OCI-LY1 (cell line): ENCODE measurements around the gene DGCR8.

Experiments
- H2AFZ ChIP-seq: fragments of 200-600 bp; sonication (generic), shearing (Covaris generic); 2 replicates; pipeline ENCODE4 v1.6.0; 2014; ENCODE audit warnings: antibody characterized with exemption, mild to moderate bottlenecking, low read length
- H3F3A ChIP-seq: fragments of 200-600 bp; sonication (generic), shearing (Covaris generic); 2 replicates; pipeline ENCODE4 v1.6.0; 2014; ENCODE audit warnings: mild to moderate bottlenecking, antibody characterized with exemption, low read length, moderate library complexity; ENCODE audit not compliant: insufficient read depth
- H3K27ac ChIP-seq: fragments of 200-600 bp; sonication (generic); 2 replicates; pipeline ENCODE4 v1.5.1; 2014; ENCODE audit warnings: low read length, mixed run types, mild to moderate bottlenecking, low read depth; ENCODE audit not compliant: poor library complexity, severe bottlenecking
- H3K27me3 ChIP-seq: fragments of 200-600 bp; sonication (generic); 2 replicates; pipeline ENCODE4 v1.6.0; 2014; ENCODE audit warnings: antibody characterized with exemption, mild to moderate bottlenecking, low read length, moderate library complexity; ENCODE audit not compliant: insufficient read depth
- H3K36me3 ChIP-seq: fragments of 200-600 bp; sonication (generic); 2 replicates; pipeline ENCODE4 v1.6.1; 2014; ENCODE audit warnings: mild to moderate bottlenecking, antibody characterized with exemption, low read length, moderate library complexity, mixed read lengths; ENCODE audit not compliant: insufficient read depth
- H3K4me1 ChIP-seq: fragments of 200-600 bp; sonication (generic); 2 replicates; pipeline ENCODE4 v1.5.1; 2014; ENCODE audit warnings: mild to moderate bottlenecking, low read length, moderate library complexity; ENCODE audit not compliant: insufficient read depth, severe bottlenecking
- H3K4me2 ChIP-seq: fragments of 200-600 bp; sonication (generic), shearing (Covaris generic); 2 replicates; pipeline ENCODE4 v1.6.1; 2014; ENCODE audit warnings: low read length
- H3K4me3 ChIP-seq: fragments of 200-600 bp; sonication (generic); 2 replicates; pipeline ENCODE4 v1.5.1; 2014; ENCODE audit warnings: low read length, low read depth, mild to moderate bottlenecking, mixed read lengths; ENCODE audit not compliant: poor library complexity, severe bottlenecking
- H3K79me2 ChIP-seq: fragments of 200-600 bp; shearing (Covaris generic); 2 replicates; pipeline ENCODE4 v1.6.1; 2016; ENCODE audit warnings: mixed run types, low read length, mixed read lengths; ENCODE audit not compliant: insufficient read depth
- H3K9ac ChIP-seq: fragments of 200-600 bp; sonication (generic), shearing (Covaris generic); 2 replicates; pipeline ENCODE4 v1.6.1; 2014; ENCODE audit warnings: mild to moderate bottlenecking, low read length, mixed read lengths
- H3K9me2 ChIP-seq: fragments of 200-600 bp; sonication (generic), shearing (Covaris generic); 2 replicates; pipeline ENCODE4 v1.6.1; 2014; ENCODE audit warnings: low read depth, mild to moderate bottlenecking, low read length, mixed read lengths
- H3K9me3 ChIP-seq: fragments of 200-600 bp; shearing (Covaris generic); 2 replicates; pipeline ENCODE4 v1.6.1; 2014; ENCODE audit warnings: low read length, mixed read lengths
- H4K20me1 ChIP-seq: fragments of 200-600 bp; sonication (generic), shearing (Covaris generic); 2 replicates; pipeline ENCODE4 v1.6.0; 2016; ENCODE audit warnings: mild to moderate bottlenecking, low read length; ENCODE audit not compliant: insufficient read depth
- EZH2 ChIP-seq: fragments of 200-600 bp; sonication (generic), shearing (Covaris generic); IDR thresholded peaks from 2 replicates; pipeline ENCODE4 v1.8.0; 2017; ENCODE audit warnings: borderline replicate concordance, mixed run types, mild to moderate bottlenecking, antibody characterized with exemption, low read length, moderate library complexity, mixed read lengths
- TF ChIP-seq, protein P1 (sequence below): fragments of 200-600 bp; sonication (generic), shearing (Covaris generic); IDR thresholded peaks from 2 replicates; pipeline ENCODE4 v1.5.1; 2017; ENCODE audit warnings: mild to moderate bottlenecking, antibody characterized with exemption, low read length, moderate library complexity, mixed read lengths

DGCR8 gene

DNA sequence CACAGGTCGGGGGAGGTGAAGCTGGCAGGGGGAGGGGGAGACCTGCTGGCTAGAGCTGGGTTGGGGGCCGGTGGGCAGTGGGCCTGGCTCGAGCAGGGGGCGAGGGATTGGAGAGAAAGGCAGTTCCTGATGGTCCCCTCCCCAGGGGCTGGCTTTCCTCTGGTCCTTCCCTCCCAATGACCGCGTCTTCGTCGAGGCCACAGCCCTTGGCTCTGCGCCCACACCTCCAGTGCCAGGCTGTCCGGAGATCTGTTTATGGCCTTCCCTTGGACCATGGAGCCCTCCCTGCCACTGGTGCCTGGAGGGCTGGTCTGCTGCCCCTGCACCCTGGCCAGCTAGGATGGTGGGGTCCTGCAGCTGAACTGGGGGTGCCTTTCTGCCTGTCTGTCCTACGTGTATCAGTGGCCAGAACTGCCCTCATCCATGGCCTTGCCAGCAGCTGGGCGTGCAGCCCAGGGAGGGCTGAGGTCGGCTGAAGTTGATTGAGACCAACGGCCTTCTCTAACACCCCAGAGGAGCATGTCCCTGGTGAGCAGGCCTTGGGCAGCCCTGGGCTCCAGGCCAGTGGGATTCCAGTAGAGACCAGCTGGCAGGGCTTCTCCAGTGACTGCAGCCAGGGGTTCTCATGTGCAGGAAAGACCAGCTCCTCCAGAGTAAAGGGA, 46.9 kb upstream of the DGCR8 start:
- H3K79me2 ChIP-seq = no peaks in the 10 kb centered on the region
- TF ChIP-seq, protein P1, sequence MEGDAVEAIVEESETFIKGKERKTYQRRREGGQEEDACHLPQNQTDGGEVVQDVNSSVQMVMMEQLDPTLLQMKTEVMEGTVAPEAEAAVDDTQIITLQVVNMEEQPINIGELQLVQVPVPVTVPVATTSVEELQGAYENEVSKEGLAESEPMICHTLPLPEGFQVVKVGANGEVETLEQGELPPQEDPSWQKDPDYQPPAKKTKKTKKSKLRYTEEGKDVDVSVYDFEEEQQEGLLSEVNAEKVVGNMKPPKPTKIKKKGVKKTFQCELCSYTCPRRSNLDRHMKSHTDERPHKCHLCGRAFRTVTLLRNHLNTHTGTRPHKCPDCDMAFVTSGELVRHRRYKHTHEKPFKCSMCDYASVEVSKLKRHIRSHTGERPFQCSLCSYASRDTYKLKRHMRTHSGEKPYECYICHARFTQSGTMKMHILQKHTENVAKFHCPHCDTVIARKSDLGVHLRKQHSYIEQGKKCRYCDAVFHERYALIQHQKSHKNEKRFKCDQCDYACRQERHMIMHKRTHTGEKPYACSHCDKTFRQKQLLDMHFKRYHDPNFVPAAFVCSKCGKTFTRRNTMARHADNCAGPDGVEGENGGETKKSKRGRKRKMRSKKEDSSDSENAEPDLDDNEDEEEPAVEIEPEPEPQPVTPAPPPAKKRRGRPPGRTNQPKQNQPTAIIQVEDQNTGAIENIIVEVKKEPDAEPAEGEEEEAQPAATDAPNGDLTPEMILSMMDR = no peak
- no peak for TF ChIP-seq EZH2

DNA sequence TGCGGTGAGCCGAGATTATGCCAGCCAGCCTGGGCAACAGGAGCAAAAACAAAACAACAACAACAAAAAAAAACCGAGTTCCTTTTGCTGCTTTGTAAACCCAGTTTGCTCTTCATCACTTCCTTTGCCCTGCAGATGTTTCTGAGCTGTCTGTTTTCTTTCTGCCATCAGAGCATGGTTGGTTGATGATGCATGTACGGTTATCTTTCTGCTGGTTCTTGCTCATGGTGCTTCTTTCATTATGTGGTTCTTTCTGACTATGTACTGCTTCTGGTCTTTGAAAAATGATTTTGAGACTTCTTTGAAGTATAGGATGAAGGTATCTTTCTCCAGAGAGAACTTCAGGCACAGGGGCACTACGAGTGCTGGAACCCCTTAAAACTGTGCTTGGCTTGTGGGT, 45.9 kb upstream of the DGCR8 start:
- Histone ChIP-seq H3K9me3 (peaks cover 6% of the 10 kb centered on the region; the same call in 1 of the 2 replicates), H3K4me1 (peaks cover 30% of the 10 kb centered on the region), H3F3A (no peaks in the 10 kb centered on the region), H3K9ac (no peak overlapping the region), H3K27me3 (no peaks in the 10 kb centered on the region), H3K9me2 (no peaks in the 10 kb centered on the region), H2AFZ (no peak overlapping the region), H3K79me2 (no peaks in the 10 kb centered on the region), H3K4me2 (no peak overlapping the region), H3K4me3 (no peak overlapping the region), H3K36me3 (peaks cover 8% of the 10 kb centered on the region), H3K27ac (peak overlapping the region; percentile 73), H4K20me1 (no peaks in the 10 kb centered on the region)
- TF ChIP-seq EZH2 = no peak
- TF ChIP-seq, protein P1 = no peak

More for the DNA sequence above, 46.9 kb upstream of the DGCR8 start:
- Histone ChIP-seq H3K27ac (peak overlapping the region; percentile 73), H4K20me1 (no peaks in the 10 kb centered on the region), H3K9me3 (peaks cover 6% of the 10 kb centered on the region; the same call in 1 of the 2 replicates), H3K36me3 (peaks cover 8% of the 10 kb centered on the region), H3K4me2 (no peak overlapping the region), H2AFZ (no peak overlapping the region), H3K9me2 (no peaks in the 10 kb centered on the region), H3F3A (no peaks in the 10 kb centered on the region), H3K4me3 (no peak overlapping the region), H3K4me1 (peaks cover 30% of the 10 kb centered on the region), H3K9ac (no peak overlapping the region), H3K27me3 (no peaks in the 10 kb centered on the region)

DNA sequence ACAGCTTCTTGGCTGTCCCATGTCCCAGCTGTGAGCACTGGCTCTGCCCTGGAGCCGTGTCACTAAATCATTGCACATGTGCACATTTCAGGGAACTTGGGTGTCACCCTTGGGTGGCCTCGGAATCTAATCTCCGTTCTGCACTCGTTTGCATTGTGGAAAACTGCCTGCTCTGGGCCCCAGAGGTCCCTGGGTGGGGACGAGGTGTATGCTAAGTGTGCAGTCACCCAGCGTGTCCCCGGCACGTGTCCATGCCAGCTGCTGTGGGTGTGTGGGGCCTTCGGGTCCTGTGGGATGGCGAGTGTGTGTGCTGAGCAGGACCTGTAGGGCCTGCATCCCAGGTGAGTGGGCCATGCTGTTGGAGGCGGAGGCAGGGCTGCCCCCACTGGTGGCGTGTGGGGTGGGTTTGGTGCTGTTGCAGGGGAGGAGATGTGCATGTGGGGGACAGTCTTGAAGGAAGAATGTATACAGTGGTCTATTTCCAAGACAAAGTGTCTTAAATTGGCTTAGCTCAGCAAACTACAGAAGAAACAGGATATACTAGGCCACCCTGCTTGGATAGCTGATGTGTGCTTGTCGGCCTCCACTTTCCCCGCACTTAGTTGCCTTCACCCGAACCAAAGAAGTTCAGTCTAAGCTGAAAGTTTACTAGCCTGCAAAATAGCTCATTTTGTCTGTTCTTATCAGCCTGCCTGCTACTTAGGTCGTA, 44.5 kb upstream of the DGCR8 start:
- H3K4me2 ChIP-seq = no peak overlapping the region
- TF ChIP-seq EZH2 = no peak
- TF ChIP-seq, protein P1 = no peak

More for the DNA sequence above, 44.5 kb upstream of the DGCR8 start:
- Histone ChIP-seq H3K9me3 (peaks cover 6% of the 10 kb centered on the region; the same call in 1 of the 2 replicates), H3F3A (no peaks in the 10 kb centered on the region), H4K20me1 (no peaks in the 10 kb centered on the region), H3K4me1 (peaks cover 30% of the 10 kb centered on the region), H3K9me2 (no peaks in the 10 kb centered on the region), H3K9ac (no peak overlapping the region), H3K27ac (no peak overlapping the region), H2AFZ (no peak overlapping the region), H3K27me3 (no peaks in the 10 kb centered on the region), H3K79me2 (no peaks in the 10 kb centered on the region), H3K36me3 (peaks cover 8% of the 10 kb centered on the region), H3K4me3 (no peak overlapping the region)
